Measurements from ENCODE around the gene RTF2. TPM values are rescaled to one million over a fixed set of nuclear protein-coding genes. Genes with fewer than 3 reads are reported as not detected.

Gene RTF2
- total and polyA plus RNA-seq, 2 of the 4 experiments (the other 2 are of a cell fraction): 102 to 109 TPM

DNA sequence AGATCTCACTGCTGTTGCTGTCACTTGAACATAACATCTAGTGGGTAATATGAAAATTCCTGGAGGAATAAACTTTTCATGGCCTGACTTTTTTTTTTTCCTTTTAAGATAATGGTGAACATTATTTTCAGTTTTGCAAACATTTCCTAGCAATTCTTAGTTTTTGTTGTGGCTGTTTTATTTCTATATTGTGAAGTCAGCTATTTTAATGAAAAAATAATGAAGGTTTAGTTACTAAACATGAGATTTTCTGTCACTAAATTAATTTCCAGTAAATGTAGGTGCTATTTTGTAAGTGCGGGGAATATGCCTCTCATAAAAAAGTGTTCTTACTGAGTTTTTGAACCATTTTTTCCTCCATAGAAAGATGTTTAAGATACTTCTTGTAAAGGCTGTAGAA is 32.7 kb downstream of the RTF2 start:
- 0 out of 2 replicates have a peak, but pooled peaks cover 5% of the 10 kb centered on the region for H4K20me1 ChIP-seq (ENCODE audit: insufficient read depth, low read length)
- peaks cover 21% of the 10 kb centered on the region for H3K36me3 ChIP-seq (ENCODE audit: control insufficient read depth, insufficient read depth, low read length)
- no peak for DNase-seq
- H2AK5ac ChIP-seq (ENCODE audit: low read depth, low read length): no peak overlapping the region
- no peak overlapping the region for H3K18ac ChIP-seq (ENCODE audit: low read depth, low read length)
- H3K9me3 ChIP-seq (ENCODE audit: control insufficient read depth, insufficient read depth, low read length): no peaks in the 10 kb centered on the region
- no CpG with 5 or more reads among the region's 1 CpG for WGBS, 2 experiments (ENCODE audit: extremely low coverage in 2 of 2, insufficient read length in 1 of 2)
- peaks cover 25 to 30% of the 10 kb centered on the region in 2 experiments for H3K79me1 ChIP-seq (ENCODE audit: low read depth in 1 of 2, low read length in 2 of 2)
- no peak overlapping the region for H3K4me3 ChIP-seq (ENCODE audit: insufficient read depth, low read depth, low read length)
- H2BK120ac ChIP-seq (ENCODE audit: low read depth, low read length): no peak overlapping the region
- dilution Hi-C loops (cut with HindIII; ENCODE audit: low sequenced_read_pairs, unreplicated experiment): no loop called here
- no peak overlapping the region for H3K23ac ChIP-seq (ENCODE audit: low read depth, low read length)
- H3K27ac ChIP-seq (ENCODE audit: insufficient read depth, low read length): no peak overlapping the region
- ChIA-PET POLR2A (ENCODE audit: unreplicated experiment) (interaction anchor here (0.5 kb wide), 1 partner anchor 222 kb away, joined by 3 read pairs; no protein-coding TSS in a partner anchor), CTCF (interaction anchor here (0.7 kb wide), 1 partner anchor 181 kb away, joined by 5 read pairs; no protein-coding TSS in a partner anchor)
- in situ Hi-C loops (cut with MboI; ENCODE audit: low sequenced_read_pairs): no loop called here
- intact Hi-C loops (cut with micrococcal nuclease): no loop called here
- no peak overlapping the region for H2AK9ac ChIP-seq (replicated peaks; ENCODE audit: low read depth, low read length, poor library complexity)
- H3K56ac ChIP-seq (ENCODE audit: extremely low read depth, insufficient read depth, low read length): no peak overlapping the region
- no TSS peak for BruUV-seq (replicated peaks)
- no peaks in the 10 kb centered on the region for H3K27me3 ChIP-seq (ENCODE audit: control insufficient read depth, insufficient read depth, low read length)
- H2BK20ac ChIP-seq (ENCODE audit: low read depth, low read length): no peak overlapping the region
- no peak overlapping the region for H3K14ac ChIP-seq (replicated peaks; ENCODE audit: low read depth, low read length)
- TF ChIP-seq NFE2L2 (IDR thresholded peaks at IDR 0.05; ENCODE audit: low read depth, low read length) (no peak), RAD21 (IDR thresholded peaks at IDR 0.05; ENCODE audit: low read length) (no peak), MXI1 (IDR thresholded peaks at IDR 0.05; ENCODE audit: borderline replicate concordance, low read depth, low read length) (no peak)
- H2BK5ac ChIP-seq (ENCODE audit: low read depth, low read length, poor library complexity, severe bottlenecking): no peak overlapping the region
- H4K91ac ChIP-seq (ENCODE audit: insufficient read depth, low read depth, low read length): no peak overlapping the region
- no peak overlapping the region for H4K8ac ChIP-seq (ENCODE audit: low read depth in 2 of 2, low read length in 2 of 2)
- no peaks in the 10 kb centered on the region for H3K9me1 ChIP-seq (ENCODE audit: insufficient read depth, low read length)
- H2BK15ac ChIP-seq (ENCODE audit: low read depth, low read length): no peak overlapping the region
- no peak overlapping the region for H3K4ac ChIP-seq (ENCODE audit: low read depth, low read length)
- no peak overlapping the region for H3K4me2 ChIP-seq (ENCODE audit: low read depth, low read length)
- H3K9ac ChIP-seq (ENCODE audit: low read depth, low read length): no peak overlapping the region
- ATAC-seq (ENCODE audit: low read depth): no peak
- H2AFZ ChIP-seq (replicated peaks; ENCODE audit: low read length, poor library complexity): no peak overlapping the region
- H4K5ac ChIP-seq (ENCODE audit: low read depth, low read length): no peak overlapping the region
- no peaks in the 10 kb centered on the region for H3K4me1 ChIP-seq (ENCODE audit: control insufficient read depth, insufficient read depth, low read length)
